HepG2 (cell line): ENCODE data around the gene GRB2.

Experiments used
- AGO1 ChIP-seq: fragments of 200-400 bp; formaldehyde crosslinking; IDR thresholded peaks from 2 replicates; pipeline ENCODE4 v1.6.1; 2017; ENCODE audit warnings: mild to moderate bottlenecking, low read depth, low read length, moderate library complexity; ENCODE audit not compliant: poor library complexity, severe bottlenecking
- BCLAF1 ChIP-seq: fragments of 450-650 bp; IDR thresholded peaks from 2 replicates; pipeline ENCODE4 v1.6.1; 2017; ENCODE audit warnings: mild to moderate bottlenecking
- CEBPB ChIP-seq: IDR thresholded peaks from 2 replicates; pipeline ENCODE4 v1.6.1; 2011; ENCODE audit warnings: low read depth, low read length, improper control_type of control experiment, borderline replicate concordance
- GATAD2A ChIP-seq: IDR thresholded peaks from 2 replicates; pipeline ENCODE4 v1.6.1; 2016
- PHF20 ChIP-seq: sonication (generic); formaldehyde crosslinking; IDR thresholded peaks from 2 replicates; pipeline ENCODE4 v1.5.0; 2020; ENCODE audit warnings: mild to moderate bottlenecking, missing genetic modification reagents
- POLR2AphosphoS5 ChIP-seq: IDR thresholded peaks from 2 replicates; pipeline ENCODE4 v1.6.1; 2012; ENCODE audit warnings: low read depth, low read length
- RBM22 ChIP-seq: fragments of 200-400 bp; formaldehyde crosslinking; optimal IDR thresholded peaks from 2 replicates; pipeline ENCODE3; 2017; ENCODE audit warnings: mild to moderate bottlenecking, low read length, moderate library complexity
- REST ChIP-seq, 2 experiments: IDR thresholded peaks; 2 replicates each; pipeline ENCODE4 v1.6.1; 2011 to 2012; ENCODE audit warnings: low read length in 2 of 2, borderline replicate concordance in 1 of 2, low read depth in 1 of 2, mild to moderate bottlenecking in 1 of 2, moderate library complexity in 1 of 2
- TEAD2 ChIP-seq: sonication (generic); formaldehyde crosslinking; IDR thresholded peaks from 2 replicates; pipeline ENCODE4 v1.9.0; 2021; ENCODE audit warnings: missing genetic modification reagents
- ZNF232 ChIP-seq: sonication (generic); formaldehyde crosslinking; IDR thresholded peaks from 2 replicates; pipeline ENCODE4 v1.4.0; 2020; ENCODE audit warnings: missing genetic modification reagents, borderline replicate concordance
- ZNF646 ChIP-seq: sonication (generic); formaldehyde crosslinking; IDR thresholded peaks from 2 replicates; pipeline ENCODE4 v1.9.0; 2021; ENCODE audit warnings: mild to moderate bottlenecking, missing genetic modification reagents

- TF ChIP-seq RBM22, result no peak
- TF ChIP-seq PHF20 (CRISPR knock-in tag), result no peak
- no peak for TF ChIP-seq ZNF232 (CRISPR knock-in tag)
- TF ChIP-seq GATAD2A (CRISPR knock-in tag), result no peak
- no peak for TF ChIP-seq CEBPB
- TF ChIP-seq TEAD2 (CRISPR knock-in tag), result no peak
- TF ChIP-seq REST (IDR thresholded peaks at IDR 0.05; ENCODE audit: borderline replicate concordance in 1 of 2, low read depth in 1 of 2, low read length in 2 of 2), result no peak
- TF ChIP-seq ZNF646 (CRISPR knock-in tag), result no peak
- TF ChIP-seq POLR2AphosphoS5, result no peak
- no peak for TF ChIP-seq AGO1
- TF ChIP-seq BCLAF1, result no peak
These were observed 44.8 kb upstream of the GRB2 start for GRCh38 chr17:75450270-75450669.
